ENCODE measurements around the gene PGLYRP4. TPM values are rescaled to one million over a fixed set of nuclear protein-coding genes. Genes with fewer than 3 reads are reported as not detected.

The PGLYRP4 gene, protein sequence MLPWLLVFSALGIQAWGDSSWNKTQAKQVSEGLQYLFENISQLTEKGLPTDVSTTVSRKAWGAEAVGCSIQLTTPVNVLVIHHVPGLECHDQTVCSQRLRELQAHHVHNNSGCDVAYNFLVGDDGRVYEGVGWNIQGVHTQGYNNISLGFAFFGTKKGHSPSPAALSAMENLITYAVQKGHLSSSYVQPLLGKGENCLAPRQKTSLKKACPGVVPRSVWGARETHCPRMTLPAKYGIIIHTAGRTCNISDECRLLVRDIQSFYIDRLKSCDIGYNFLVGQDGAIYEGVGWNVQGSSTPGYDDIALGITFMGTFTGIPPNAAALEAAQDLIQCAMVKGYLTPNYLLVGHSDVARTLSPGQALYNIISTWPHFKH
- not detected in 2 replicates for total RNA-seq

GRCh38 chr1:153348511-153349362 lies at the start of gene PGLYRP4:
PGLYRP4 (minus strand) TSS chr1:153348841; CDS start chr1:153347932, 909 bp downstream.

DNA sequence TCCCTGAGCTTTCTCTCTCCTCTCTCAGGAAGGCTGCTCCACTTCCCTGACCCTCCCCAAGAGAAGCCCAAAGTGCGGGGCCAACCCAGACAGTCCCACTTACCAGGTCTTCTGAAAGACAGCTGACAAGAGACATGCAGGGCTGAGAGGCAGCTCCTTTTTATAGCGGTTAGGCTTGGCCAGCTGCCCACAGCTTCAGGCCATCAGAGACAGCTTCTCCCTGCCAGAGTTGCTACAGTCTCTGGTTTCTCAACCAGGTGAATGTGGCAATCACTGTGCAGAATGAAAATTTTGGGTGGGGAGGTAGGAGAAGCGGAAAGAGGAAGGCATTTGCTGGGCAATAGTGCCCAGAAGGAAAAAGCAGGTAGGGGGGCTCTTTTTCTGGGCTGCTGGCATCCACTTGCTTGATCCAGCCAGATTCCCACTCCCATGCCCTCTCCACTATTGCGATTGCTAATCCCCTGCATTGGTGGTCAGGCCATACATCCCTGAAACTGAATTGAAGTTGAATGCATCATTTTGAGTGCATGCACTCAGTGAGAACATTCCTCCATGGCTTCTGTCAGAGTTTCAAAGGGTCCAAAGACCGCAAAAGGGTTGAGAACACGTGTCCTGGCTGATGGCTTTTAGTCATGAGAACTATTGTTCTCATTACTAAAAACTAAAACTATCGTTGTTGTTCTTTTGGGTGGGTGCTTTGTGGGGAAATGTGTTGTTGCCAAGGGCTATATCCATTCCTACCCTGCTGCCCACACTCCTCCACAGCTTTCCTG lies 42.5 kb upstream of the PGLYRP4 start, which contains the start of gene S100A8:
Gene S100A8, minus strand, starts transcription at position 136 of the 773 bp plus-strand sequence. CDS start 538 bp downstream, outside the sequence.

DNA sequence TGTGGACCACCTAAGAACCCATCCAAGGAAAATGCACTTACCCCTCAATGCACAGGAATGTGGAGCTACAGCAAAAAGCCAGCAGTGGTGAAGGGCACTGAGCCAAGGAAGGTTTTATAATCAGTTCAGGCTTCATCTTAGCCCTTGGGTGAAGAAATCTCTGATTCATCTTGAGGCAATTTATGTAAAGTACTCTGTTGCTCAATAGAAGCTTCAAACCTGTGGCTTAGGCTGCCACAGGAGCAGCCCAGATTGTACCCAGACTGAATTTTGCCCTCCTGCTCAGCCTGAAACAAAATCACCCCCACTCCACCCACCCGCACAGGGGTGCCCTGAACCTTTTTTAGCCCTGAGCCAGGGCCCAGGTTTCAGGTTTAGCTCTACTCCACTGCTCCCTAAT lies 26.9 kb upstream of the PGLYRP4 start, which contains the start of gene S100A12:
Gene S100A12, minus strand, starts transcription at position 111 of the 400 bp plus-strand sequence. CDS start 1,029 bp downstream, outside the sequence.

DNA sequence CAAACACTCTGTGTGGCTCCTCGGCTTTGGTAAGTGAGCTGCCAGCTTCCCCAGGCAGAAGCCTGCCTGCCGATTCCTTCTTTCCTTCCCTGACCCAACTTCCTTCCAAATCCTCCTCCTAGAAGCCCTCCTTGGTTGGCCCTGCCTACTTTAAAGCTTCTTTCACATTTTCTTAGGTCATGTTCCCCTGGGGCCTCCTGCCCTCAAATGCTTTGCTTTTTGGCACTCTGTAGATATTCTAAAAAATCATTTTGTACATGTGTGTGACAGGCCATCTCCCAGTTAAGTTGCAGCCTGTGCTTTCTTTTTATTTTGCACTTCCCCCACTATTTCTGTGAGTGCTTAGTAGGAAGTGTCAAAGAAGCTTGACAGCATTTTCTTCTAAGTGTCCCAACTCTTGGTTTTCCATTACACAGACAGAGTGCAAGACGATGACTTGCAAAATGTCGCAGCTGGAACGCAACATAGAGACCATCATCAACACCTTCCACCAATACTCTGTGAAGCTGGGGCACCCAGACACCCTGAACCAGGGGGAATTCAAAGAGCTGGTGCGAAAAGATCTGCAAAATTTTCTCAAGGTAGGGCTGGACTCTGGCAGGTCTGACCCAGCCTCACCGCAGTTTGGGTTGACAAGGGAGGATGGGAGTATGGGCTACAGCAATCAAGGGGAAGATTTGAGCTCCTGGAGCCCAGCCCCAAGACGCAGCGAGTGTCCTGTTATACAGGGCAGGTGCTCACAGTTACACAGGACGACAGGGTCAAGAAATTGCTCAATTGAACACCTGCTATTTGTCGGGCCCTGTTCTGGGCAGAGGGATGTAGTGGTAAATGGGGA lies 9.4 kb upstream of the PGLYRP4 start, which contains the start of gene S100A9:
Gene S100A9, plus strand, starts transcription at position 2 of the 838 bp plus-strand sequence. Its CDS starts 430 bp downstream, at position 432.

DNA sequence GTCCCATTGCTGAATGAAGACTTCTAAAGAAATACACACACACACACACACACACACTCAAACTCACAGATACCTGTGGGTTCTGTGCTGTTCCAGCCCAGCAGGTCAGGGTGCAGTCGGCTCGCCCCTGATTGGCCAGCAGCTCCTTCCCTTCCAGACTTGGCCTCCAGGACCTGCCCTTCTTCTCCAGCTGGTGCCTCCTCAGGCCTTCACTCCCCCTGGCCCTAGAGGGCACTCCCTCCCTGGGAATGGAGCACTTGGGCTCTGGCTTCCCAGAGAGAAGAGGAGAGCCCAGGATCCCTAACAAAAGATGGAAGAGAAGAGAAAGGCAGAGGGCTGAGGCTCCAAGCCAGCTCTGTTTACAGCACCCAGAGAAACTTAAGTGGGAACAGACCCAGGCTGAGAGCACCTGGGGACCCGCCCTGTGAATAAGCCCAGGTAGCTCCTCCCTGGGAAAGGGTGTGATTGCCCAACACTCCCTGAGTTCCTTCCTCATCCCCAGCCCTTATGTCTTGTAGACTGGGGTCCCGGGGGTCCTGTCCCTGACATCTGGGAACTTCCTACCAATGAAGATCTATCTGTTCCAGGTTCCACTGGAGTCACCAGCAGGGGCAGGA lies 36.0 kb downstream of the PGLYRP4 start, which contains the start of gene PGLYRP3:
Gene PGLYRP3, minus strand, starts transcription at position 383 of the 617 bp plus-strand sequence. CDS start 2,287 bp downstream, outside the sequence.

Other genes with a start within 250 kb of the PGLYRP4 start
- gene SPRR2F, start 235.3 kb downstream of the PGLYRP4 start, total RNA-seq: not detected in 2 replicates
- not detected in 2 replicates for gene SPRR2G, start 198.0 kb downstream of the PGLYRP4 start, total RNA-seq
- not detected in 2 replicates for gene LELP1, start 145.4 kb downstream of the PGLYRP4 start, total RNA-seq
- 0.51 TPM in 1 of 2 replicates, not detected in the other for gene PRR9, start 131.3 kb downstream of the PGLYRP4 start, total RNA-seq
- gene LORICRIN, start 89.2 kb downstream of the PGLYRP4 start, total RNA-seq: not detected in 2 replicates
- not detected in 2 replicates for gene PGLYRP3, start 35.9 kb downstream of the PGLYRP4 start, total RNA-seq
- gene S100A9, start 9.0 kb upstream of the PGLYRP4 start, total RNA-seq: not detected in 2 replicates
- gene S100A12, start 26.8 kb upstream of the PGLYRP4 start, total RNA-seq: not detected in 2 replicates
- gene S100A8, start 42.2 kb upstream of the PGLYRP4 start, total RNA-seq: not detected in 2 replicates
- not detected in 2 replicates for gene S100A7A, start 67.7 kb upstream of the PGLYRP4 start, total RNA-seq
- not detected in 2 replicates for gene S100A7, start 111.8 kb upstream of the PGLYRP4 start, total RNA-seq
- gene S100A6, start 187.2 kb upstream of the PGLYRP4 start, total RNA-seq: 237 and 536 TPM in 2 replicates
- not detected in 2 replicates for gene S100A5, start 192.1 kb upstream of the PGLYRP4 start, total RNA-seq
- 6.1 and 6.5 TPM in 2 replicates for gene S100A4, start 197.0 kb upstream of the PGLYRP4 start, total RNA-seq
- 0.59 and 1.4 TPM in 2 replicates for gene S100A3, start 200.4 kb upstream of the PGLYRP4 start, total RNA-seq
- 0.59 and 1.4 TPM in 2 replicates for gene S100A2, start 217.0 kb upstream of the PGLYRP4 start, total RNA-seq